Activated T-cell treated with anti-CD3 and anti-CD28 coated beads for 1 hour (primary cell): ENCODE measurements around the gene ADCY7.

ENCODE experiments used
- DNase-seq: peaks from one replicate; pipeline ENCODE4 v3.0.0-alpha.2; 2020; ENCODE audit warnings: low read depth

ADCY7 gene

DNA sequence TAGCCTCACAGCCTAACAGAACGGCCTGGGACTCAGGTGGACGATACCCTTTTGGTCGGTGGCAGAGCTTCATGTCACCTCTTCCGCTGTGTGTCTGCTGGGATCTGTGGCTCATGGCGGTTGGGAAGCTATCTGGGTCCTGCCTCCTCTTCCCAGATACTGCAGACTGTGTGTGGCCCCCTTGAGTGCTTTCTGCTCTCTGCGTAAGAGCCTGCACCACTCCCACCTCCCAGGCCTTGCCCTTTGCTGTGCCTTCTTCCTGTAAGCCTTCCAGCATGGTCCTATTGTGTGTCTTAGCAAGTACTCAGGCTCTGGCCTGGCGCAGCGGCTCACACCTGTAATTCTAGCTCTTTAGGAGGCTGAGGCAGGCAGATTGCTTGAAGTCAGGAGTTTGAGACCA lies 17.5 kb upstream of the ADCY7 start:
- no peak for DNase-seq

- no peak for DNase-seq
Measured at GRCh38 chr16:50251375-50252081, 14.8 kb upstream of the ADCY7 start.

DNA sequence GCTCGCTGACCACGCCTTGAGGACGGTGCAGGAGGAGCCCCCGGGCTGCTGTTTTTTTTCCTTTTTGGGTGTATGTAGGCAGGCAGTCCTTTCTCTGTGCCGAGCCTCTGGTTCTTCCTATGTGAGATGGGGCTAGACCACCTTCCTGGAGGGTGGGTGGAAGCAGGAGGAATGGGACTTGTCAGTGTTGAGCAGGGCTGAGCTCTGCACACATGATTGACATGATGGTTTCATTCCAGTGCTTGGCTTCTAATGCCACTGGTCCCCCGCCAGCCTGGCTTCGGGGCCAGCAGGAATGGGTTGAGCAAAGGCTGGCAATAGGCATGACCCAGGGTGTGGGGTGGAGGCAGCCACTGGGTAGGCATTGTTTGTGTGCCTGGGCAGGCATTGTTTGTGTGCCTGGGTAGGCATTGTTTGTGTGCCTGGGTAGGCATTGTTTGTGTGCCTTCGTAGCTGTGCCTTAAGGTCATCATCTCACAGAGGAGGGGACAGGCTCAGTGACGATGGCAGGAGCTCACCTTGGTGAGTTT lies 14.2 kb upstream of the ADCY7 start:
- no peak for DNase-seq

DNA sequence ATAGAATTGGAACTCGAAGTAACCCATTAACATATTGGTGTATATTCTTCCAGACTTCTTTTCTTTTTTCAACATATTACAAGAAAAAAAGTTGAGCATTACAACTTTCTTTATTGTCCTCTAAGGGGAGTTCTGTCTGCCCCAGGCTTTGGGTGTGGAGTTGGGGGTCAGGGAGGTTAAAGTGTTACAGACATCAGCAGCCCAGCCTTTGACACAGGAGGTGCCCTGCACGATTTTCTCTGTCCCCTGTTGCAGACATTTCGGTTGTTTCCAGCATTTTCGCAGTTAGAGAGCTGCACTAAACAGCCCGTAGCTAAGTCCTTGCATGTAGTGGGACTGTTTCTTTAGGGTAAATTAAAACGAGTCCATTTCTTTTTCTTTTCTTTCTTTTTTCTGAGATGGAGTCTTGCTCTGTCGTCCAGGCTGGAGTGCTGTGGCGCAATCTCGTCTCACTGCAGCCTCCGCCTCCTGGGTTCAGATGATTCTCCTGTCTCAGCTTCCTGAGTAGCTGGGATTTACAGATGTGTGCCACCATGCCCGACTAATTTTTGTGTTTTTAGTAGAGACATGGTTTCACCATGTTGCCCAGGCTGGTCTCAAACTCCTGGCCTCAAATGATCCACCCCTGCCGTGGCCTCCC lies 13.4 kb upstream of the ADCY7 start:
- DNase-seq, result no peak

GRCh38 chr16:50253514-50253910 lies 12.8 kb upstream of the ADCY7 start:
- DNase-seq, result no peak

DNA sequence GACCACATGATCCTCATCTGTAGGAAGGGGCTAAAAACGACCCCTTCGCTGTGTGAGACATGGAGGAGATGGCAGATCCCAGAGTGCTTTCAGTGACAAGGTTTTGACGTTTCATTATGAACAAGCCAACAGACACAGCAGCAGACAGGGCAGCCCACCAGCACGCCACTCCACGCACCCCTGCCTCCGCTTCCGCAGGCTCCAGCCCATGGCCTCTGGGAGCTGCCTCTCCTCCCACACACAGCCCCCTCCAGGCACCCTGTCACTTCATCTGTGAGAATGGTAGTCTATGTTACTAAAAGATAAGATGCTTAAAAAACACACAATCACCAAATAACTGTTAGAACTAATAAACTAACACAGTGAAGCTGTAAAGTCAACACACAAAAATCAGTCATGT lies 12.3 kb upstream of the ADCY7 start:
- no peak for DNase-seq

DNA sequence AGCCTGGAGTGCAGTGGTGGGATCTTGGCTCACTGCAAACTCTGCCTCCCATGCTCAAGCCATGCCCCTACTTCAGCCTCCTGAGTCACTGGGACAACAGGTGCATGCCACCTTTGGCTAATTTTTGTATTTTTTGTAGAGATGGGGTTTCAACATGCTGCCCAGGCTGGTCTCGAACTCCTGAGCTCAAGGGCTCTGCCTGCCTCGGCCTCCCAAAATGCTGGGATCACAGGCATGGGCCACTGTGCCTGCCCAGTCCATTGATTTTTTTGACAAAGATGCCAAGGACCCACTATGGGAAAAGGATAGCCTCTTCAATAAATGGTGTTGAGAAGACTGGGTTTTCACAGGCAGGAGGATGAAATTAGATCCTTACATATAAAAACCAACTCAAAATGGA lies 10.8 kb upstream of the ADCY7 start:
- DNase-seq, result no peak

- no peak for DNase-seq
Measured at GRCh38 chr16:50256604-50257003, 9.7 kb upstream of the ADCY7 start.

GRCh38 chr16:50257876-50258275 lies 8.5 kb upstream of the ADCY7 start:
- no peak for DNase-seq

DNA sequence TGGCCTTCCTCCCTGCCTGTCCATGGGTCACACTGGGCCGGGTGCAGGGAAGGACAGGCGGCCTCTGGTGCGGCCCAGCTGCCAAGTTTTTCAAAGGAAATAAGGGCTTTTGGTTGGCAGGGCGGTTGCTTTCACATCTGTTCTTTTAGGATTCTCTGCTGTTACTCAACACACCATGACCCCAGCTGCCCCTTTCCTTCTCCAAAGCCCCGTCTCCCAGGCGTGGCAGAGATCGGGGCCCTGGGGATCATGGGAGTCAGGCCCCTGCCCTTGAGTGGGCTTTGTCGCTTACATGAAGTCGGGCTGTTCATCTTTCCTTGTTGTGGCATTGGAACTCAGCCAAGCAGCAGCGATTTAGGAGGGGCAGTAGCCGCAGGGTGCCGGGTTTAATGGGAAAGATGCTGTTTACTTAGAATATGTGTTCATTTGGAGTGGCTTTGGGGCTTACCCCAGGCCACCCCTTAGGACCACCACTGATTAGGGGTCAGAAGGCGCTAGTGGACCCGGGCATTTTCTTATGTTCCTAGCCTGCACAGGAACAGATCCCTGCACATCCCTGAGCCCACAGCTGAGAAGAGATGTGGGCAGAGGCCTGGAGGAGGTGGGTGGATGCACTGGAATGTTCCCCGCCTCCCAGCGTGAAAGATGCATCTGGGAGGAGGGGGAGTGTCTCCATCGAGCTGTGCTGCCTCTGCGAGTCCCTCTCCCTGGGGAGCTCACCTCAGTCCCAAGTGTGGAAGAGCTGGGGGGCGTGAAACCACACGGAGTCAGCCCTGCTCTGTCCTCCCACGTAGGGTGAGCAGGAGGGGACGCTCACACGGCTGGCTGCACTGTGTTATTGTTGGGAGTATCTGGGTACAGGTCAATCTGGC lies 6.8 kb upstream of the ADCY7 start:
- no peak for DNase-seq

- DNase-seq, result no peak
Measured at GRCh38 chr16:50260206-50261159, 5.9 kb upstream of the ADCY7 start.

DNA sequence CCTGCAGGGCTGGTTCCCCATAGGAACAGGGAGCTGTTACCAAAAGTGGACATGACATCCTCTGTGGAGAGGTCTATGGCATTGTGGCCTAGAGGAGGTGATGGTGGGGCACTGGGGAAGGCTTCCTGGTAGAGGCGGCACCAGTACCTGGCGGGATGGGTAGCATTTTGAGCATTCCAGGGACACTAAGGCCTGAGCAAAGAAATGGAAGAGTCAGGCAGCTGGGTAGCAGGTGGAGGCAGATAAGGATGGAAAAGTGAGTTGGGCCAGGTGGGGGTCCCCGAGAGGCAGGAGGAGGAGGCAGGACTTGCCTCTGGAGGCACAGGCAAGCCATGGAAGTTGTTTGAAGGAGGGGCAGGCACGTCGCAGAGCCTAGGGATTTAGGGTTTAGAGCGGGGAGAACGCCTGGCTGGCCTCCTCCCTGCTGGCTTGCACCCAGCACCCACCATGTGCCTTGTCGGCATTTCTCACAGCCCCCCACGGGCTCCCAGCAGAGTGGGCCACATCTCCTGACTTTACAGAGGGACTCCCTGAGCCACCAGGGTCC lies 5.1 kb upstream of the ADCY7 start:
- no peak for DNase-seq

DNA sequence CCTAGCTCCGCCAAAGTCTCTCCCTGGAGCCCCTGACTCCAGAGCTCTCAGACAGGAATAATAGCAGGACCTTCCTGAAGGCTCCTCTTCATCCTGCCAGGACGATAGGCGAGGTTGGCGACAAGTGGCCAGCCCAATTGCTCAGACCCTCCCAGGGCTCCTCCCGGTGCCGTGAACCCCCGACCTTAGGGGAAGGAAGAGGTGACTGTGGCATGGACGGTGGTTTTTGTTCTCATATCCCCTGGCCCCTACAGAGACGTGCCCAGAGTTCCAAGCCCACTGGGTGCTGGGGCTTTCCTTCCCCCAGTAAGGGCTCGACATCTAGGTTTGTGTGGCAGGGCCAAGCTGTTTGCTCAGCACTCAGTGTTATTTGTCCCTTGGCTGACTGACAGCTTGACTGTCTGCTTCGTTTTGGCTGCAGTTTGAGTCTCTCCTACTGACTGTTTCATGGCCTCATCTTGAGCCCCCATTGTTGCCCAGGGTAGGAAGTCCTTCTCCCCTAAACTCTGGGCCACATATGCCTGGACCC lies 4.6 kb upstream of the ADCY7 start:
- no peak for DNase-seq

DNA sequence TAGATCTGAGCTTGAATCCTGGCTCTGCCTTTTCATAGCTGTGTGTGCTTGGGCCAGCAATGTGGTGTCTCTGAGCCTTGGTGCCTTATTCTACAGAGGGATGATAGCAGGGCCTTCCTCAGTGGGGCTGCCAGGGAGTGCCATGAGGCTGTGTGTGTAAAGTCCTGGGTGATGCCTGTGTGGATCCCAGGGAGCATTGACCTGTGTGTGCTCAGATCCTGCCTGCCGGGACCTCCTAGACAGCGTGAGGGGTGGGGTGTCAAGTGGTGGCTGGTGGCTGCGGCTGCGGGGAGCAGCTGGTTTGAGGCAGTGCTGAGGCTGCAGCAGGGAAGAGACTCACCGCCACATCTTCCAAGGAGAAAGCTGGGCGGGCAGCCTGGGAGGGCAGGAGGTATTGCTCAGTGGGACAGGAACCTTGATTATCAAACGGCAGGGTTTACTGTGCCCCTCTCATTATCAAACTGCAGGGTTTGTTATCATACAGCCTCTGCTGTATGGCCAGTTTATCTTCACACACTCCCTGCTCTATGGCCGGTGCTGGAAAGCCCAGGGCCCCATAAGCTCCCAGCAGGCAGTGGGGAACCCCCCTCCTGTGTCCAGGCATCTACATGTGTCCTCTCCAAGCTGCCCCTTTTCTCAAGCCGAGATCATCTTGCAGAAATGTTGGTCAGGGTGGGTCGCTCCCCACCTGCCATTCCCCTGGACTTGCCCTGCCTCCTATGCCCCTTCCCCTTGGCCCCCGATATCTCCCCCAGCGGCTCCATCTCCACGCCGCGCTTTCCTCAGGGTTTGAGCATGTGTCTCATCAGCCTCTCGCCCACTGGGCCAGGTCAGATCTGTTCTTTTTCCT lies 3.1 kb upstream of the ADCY7 start:
- DNase-seq, result no peak

DNA sequence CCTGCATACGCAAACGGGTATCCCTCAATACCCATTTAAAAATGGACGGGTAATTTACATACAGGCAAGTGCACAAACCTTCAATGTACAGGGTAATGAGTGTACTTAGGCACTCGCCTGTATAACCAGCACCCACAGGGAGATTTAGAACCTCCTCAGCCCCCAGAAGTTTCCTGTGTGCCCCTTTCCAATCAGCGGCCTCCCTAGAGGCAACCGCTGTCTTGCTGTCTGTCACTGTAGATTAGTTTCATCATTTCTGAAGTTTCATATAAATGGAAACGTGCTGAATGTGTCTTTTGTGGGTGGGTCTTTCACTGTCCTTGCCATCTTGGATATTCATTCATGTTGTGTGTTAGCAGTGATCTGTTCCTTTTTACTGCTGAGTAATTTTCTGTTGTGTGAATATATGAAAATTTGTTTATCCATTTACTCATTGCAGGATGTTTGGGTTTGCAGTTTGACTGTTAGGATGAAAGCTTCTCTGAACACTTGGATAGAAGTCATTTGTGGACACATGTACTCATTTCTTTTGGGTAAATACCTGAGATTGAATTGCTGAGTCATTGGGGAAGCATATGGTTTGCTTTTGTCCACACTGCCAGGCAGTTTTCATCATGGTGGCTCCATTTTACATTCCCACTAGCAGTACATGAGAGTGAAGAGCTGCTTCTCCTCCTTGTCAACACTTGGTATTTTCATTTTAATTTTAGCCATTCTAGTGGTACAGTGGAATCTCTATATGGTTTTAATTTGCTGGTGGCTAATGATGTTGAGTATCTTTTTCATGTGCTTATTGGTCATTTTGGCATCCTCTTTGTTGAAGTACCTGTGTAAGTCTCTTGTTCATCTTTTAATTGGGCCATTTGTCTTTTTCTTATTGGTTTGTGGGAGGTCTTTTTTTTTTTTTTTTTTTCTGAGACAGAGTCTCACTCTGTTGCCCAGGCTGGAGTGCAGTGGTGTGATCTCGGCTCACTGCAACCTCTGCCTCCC lies 2.1 kb upstream of the ADCY7 start:
- no peak for DNase-seq

- DNase-seq, result no peak
Measured at GRCh38 chr16:50265260-50265659, 1.1 kb upstream of the ADCY7 start.

DNA sequence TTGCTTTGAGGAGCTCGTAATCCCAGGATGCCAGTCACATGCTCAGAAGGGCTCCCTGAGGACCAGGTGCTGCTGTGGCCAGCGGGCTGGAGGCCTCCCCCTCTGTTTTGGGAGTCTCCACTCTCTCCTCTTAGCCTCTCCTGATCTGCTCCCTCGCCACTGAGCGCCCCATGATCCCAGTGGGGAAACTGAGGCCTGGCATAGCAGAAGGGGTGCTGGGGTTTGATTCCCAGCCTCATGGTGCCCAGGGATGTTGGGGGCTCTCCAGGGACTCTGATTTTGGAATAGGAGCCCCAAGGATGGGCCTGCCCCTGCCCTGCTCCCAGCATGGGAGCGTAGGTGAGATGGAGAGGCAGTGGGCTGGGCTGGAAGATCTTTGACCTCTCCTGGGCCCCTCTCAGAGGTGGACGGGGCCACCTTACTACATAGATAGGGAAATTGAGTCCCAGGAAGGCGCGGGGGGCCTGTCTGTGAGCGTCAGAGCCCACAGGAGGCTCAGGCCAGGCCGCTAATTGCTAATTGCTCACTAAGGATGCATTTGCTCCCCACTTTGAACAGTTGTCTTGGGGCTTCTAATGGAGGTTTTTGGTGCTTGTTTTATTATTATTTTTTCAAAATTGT lies 525 bp upstream of the ADCY7 start:
- no peak for DNase-seq

GRCh38 chr16:50267151-50267631 lies 840 bp downstream of the ADCY7 start:
- no peak for DNase-seq
